NCI-H446 (cell line): ENCODE measurements around the gene TEX14.

Source experiments
- DNase-seq, 2 experiments: peaks; one replicate each; lab custom pipeline; 2025; lab: John Stamatoyannopoulos, UW

Gene TEX14

DNA sequence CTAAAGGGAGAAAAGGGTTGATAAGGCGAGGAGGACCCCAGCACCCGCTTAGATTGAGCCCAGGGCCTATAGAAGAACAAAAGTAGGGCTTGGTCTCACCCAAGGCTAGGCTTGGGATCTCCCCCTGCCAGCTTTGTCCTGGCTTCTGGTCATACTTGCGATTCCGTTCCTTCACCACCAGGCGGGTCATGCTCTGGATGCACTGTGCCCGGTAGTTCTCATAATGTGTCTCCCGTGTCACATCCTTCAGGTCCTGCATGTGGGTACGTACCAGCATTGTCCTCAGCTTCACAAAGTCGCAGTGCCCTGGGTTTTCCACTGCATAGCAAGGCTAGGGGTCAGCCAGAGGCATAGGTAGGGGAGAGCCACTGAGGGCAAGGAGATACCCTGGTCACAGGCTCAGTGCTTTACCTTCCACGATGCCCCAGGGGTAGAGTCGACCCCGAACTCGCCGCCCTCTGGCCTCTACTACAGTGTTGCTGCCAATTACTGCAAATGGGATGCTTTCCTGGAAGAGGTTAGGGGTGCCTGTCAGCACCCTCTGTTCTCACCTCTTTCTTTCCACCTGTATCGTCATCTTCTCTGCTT is 170.9 kb downstream of the TEX14 start:
- DNase-seq, result peak in 1 of 2 experiments; percentile 11

DNA sequence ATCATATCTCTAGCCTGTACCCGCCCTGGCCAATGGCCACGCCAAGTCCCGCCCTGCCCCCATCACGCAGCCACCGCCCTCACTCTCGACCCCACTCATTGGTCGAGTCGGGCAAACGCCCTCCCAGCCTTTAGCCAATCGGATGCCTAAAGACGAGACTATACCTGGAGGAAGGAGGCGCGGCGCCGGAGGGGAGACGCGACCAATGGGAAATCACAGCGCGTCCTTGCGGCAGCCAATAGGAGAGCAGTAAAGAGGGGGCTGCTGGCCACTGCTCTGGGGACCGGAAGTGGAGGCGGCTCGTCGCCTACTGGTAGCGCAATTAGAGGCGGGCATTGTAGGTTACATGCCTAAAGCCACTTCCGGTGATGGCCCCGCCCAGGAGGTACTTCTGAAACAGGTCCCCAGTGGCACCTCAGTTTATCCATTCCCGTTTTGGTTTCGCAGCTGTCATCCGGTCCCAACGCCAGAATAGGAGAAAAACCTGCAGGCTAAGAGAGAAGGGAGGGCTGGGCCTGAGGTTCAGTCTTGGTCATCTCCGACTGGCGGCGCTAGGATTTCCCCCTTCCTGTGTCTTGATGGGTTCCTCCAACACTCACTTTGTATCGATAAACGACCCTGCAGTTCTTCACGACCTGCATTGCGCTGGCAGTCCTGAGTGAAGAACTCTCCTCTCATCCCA is 173.8 kb downstream of the TEX14 start:
- peak; percentile 99 for DNase-seq

DNA sequence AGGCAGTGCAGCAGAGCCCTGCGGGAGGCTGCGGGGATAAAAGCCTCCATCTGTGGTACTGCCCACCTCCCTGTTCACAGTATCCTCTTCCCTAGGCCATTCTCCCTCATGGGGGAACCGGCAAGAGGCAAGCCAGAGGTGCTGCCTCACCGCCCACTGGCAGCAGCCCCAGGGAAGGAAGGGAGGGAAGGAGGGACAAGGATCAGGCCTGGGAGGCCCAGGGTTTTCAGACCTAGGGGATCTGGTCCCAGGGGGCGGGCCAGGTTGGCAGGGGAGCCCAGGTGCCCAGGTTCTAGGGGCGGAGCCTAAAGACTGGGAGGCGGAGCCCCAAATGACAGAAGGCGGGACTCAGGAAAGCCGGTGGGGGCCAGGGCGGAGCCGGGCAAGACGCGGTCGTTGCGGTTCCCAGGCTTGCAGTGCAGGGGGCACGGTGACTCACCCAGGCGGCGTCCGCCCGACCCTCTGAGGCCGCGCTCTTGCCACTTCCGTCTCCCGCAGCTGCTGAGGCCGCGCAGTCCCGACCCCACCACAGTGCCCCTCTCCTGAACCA is 174.4 kb downstream of the TEX14 start:
- no peak for DNase-seq

DNA sequence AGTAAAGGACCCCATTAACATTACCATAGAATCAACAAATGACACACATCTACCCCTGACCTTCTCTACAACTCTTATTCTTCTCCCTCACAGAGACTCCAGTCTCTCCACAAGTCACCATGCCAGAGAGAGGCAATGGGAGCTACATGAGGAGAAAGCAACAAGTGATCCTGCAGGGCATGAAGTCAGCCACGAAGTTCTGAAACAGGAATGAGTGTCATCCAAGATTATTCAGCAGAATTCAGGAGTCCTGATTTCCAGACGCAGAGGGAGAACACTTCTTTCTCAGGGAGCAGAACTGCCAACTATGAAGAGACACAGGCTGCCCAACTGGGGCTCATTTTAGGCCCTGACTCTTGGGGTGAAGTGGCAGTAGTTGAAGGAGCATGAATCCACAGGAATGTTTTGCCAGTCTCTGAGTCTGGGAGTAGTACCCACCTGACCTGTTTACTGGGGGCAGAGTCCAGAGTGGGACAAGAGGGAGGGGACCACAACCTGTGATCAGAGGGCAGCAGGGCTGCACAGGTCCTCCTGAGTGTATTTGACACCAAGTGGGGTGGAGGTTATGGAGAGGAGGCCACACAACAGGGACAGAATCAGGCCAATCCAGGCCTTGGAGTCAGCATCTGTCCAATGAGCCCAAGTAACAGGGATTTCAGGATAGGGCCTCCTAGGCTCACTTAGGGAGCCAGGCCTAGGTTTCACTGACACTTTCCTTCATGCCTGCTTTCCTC is 175.0 kb downstream of the TEX14 start:
- no peak for DNase-seq

DNA sequence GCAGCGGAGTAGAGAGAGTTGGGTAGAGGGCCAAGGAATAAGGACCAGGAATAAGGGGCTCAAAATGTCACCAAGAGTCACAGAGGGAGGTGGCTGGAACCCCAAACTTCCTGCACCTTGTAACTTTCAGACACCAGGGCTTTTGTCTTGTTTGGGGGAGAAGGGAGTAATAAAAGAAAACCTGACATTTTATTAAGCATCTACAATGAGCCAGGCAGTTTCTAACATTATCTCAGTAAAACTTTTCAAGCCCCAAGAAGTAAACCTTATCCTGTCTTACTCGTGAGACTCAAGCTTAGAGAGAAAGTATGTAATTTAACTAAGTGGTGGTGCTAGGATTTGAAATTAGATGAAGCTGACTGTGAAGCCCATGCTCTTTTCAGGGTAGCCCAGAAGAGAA is 176.6 kb downstream of the TEX14 start:
- no peak for DNase-seq

DNA sequence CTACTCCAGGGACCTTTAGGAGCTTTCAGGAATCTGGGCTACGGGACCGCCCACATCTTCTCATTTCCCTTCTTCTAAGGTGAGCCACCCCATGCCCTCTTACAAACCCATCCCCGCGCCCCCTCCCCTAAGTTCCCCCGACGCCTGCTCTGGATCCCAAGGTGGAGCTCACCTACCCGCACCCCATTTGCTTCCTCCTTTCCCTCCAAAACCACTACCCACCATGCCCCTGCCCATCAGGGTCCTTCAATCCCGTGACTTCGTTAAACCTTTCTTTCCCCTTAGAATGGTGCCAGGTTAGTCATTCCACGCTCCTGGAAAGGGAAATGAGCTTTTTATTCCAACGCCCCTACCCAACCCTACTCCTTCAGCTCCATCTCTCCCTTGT is 177.1 kb downstream of the TEX14 start:
- no peak for DNase-seq

DNA sequence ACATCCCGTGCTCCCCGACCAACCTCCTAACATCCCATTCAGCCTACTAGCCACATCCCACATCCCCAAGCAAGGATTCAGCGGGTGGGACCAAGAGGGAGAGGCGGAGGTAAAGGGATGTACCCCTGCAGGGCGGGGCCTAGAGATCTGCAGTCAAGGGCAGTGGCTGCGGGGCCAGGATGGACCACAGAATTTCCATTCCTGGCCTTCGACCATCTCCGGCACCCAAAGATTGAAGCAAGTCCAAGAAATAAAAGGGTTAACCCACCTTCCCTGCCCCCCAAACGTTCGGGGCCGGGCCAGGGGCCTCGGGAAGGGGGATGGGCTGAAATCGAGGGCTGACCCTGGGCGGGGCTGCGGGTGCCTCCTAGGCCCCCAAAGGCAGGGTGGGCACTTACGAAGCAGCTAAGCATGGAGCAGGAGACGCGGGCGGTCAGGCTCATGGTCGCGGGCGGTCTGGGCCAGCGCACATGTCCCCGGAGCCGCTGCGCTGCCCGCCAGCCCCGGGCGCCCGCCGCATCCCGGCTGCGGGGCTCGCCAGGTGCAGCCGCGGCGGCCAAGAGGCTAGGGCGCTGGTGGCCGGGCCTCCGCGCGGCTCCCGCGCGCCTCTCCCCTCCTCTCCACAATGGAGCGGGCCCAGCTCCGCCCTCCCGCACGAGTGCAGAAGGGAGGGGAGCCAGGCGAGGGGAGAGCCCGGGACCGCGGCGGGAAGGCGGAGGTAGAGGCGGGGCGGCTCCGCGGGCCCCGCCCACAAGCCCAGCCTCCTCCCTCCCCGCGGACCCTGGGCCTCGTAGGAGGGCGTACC is 177.7 kb downstream of the TEX14 start, which contains the start of gene MTMR4:
Gene MTMR4, minus strand, starts transcription at position 674 of the 805 bp plus-strand sequence. Its CDS starts 231 bp downstream, at position 443.
- DNase-seq, result peak; percentile 48 to 87

DNA sequence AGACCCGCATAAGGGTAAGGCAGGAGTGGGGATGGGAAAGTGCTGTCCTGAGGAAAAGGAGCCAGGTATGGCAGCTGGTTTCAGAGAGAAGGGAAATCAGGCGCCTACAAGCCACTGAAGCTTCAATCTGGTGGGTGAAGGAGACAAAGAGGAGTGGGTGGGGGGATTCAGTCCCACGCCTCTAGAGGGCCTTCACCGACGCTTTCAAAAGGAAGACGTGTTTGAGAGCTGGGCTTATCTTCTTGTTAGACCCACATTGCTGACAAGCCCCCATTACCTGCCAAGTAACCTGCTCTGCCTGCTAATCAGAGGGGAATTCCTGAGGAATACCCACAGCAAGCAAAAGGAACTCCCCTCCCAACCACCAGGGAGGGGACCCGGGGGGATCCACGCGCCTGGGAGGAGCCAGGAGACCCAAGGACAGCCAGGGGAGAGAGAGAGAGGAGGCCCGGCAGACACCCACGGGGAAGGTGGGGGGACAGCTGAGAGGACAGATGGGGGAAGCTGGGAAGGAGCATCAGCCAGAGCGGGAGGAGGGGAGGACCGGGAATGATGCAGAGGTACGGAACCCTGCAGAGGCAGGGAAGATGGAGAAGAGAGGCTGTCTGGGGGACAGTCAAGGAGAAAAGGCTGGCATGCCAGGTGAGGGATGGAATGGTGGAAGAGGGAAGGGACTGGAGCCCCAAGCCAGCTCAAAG is 178.4 kb downstream of the TEX14 start:
- no peak for DNase-seq

DNA sequence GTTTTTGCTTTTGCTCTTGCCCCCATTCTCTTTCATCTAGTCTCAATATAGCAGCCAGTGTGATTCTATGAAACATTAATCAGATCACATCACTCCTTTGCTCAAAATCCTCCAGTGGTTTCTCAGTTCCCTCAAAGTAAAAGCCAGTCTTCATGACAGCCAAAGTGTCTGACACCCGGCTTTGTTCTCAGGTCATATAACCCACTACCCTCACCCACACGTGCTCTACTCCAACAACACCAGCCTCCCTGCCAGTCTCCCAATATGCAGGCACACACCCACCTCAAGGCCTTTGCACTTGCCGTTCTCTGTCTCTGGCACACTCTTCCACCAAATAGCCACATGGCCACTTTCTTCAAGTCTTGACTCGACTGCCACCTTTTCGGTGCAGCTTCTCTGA is 181.8 kb downstream of the TEX14 start:
- DNase-seq, result no peak

DNA sequence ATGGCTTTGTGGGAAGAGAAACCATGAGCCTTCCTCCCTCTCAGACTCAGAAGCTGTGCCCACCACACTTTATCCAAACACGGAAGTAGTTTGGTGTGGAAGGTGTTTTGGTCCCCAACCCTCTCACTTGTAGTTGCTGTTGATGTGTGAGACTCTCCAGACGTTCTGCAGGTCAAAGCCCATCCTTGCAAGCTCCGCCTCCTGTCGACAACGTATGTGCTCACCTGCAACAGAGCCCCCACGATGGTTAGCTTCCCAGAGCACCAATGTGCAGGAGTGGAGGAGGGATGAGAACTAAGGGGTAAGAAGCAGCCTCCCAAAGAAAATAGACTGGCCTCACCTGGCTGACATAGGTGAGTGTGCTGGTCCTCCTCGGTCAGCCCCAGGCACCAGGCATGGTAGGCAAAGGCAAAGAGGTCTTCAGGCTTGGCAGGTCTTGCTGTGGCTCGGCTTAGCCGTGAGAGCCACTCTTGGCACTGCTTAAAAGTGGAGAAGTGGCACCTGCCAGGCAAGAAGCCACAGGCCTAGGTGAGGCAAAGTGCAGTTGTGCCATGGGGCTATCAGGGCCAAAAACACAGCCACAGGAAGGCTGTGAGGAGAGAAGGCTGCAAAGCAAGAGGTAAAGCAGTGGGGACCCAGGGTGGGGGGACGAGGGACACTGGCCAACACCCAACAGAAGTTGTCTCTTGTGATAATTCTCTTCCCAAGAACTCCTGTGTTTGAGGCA is 183.3 kb downstream of the TEX14 start:
- DNase-seq, result no peak

DNA sequence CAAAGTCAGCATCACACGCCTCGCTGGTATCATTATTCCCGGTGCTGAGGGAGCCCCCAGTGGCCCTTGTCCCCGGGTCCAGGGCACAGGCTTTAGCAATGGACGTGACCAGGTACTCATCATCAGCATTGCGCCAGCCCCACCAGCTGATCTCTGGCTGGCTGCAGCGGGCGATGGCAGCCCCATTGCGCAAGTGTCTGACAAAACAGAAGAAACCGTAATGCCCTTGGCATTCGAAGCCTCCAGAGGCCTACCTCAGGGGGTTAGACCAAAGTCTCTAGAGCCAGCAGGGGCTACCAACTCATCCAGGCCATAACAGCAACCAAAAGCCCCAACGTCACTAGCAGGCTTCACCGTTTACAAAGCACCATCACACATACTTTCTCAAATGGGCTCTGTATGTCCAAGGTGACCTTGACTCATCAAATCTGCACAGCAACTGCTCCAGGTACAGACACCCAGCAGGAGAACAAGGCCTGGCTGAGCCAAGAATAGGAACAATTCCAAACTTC is 184.7 kb downstream of the TEX14 start:
- no peak for DNase-seq
